ENCODE results near the gene RABIF.
A peak's percentile ranks its signal among the peaks of the same experiment; 100 is the strongest.

The RABIF gene

GRCh38 chr1:202871367-202871766 is 17.6 kb downstream of the RABIF start:
- DNase-seq: no peak

- no peak for DNase-seq
These were observed 26.0 kb downstream of the RABIF start for GRCh38 chr1:202862679-202863560.

GRCh38 chr1:202861420-202862132 is 27.4 kb downstream of the RABIF start:
- peak; percentile 71 for DNase-seq

- DNase-seq: no peak
These were observed 28.1 kb downstream of the RABIF start for GRCh38 chr1:202860744-202861419.

GRCh38 chr1:202858789-202859414 is 30.0 kb downstream of the RABIF start:
- DNase-seq: no peak

GRCh38 chr1:202858331-202858730 is 30.6 kb downstream of the RABIF start:
- DNase-seq: no peak

GRCh38 chr1:202857136-202857610 is 31.8 kb downstream of the RABIF start:
- DNase-seq: no peak

GRCh38 chr1:202856014-202856413 is 32.9 kb downstream of the RABIF start:
- DNase-seq: no peak

- no peak for DNase-seq
These were observed 34.2 kb downstream of the RABIF start for GRCh38 chr1:202854787-202855186.

- no peak for DNase-seq
These were observed 36.6 kb downstream of the RABIF start for GRCh38 chr1:202852163-202852904.

GRCh38 chr1:202850593-202851362 is 38.2 kb downstream of the RABIF start:
- no peak for DNase-seq

GRCh38 chr1:202848191-202848542 is 40.8 kb downstream of the RABIF start:
- no peak for DNase-seq

GRCh38 chr1:202844935-202845334 is 44.0 kb downstream of the RABIF start:
- DNase-seq: no peak

GRCh38 chr1:202844259-202844658 is 44.7 kb downstream of the RABIF start:
- DNase-seq: no peak

- no peak for DNase-seq
These were observed 45.9 kb downstream of the RABIF start for GRCh38 chr1:202843081-202843480.

GRCh38 chr1:202837746-202838262 is 51.1 kb downstream of the RABIF start:
- no peak for DNase-seq

GRCh38 chr1:202836623-202837403 is 52.1 kb downstream of the RABIF start:
- DNase-seq: no peak

- DNase-seq: no peak
These were observed 53.3 kb downstream of the RABIF start for GRCh38 chr1:202835548-202836072.

GRCh38 chr1:202834771-202835547 is 54.0 kb downstream of the RABIF start:
- DNase-seq: no peak

Data from NCI-H1436 treated with DMSO at 0.1 percent for 48 hours (cell line).